Activated naive CD4-positive, alpha-beta T cell treated with anti-CD3 and anti-CD28 coated beads, Interleukin-2, amount 50 U/mL, for 72 hours (primary cell): ENCODE measurements around the gene DOCK10. TPM values are rescaled to one million over a fixed set of nuclear protein-coding genes. Genes with fewer than 3 reads are reported as not detected.

ENCODE experiments used
- ATAC-seq, 2 donors: fragments of 150-1000 bp; cut with Tn5 transposase; 2 replicates each; pipeline ENCODE4 v1.10.0; 2021; ENCODE audit warnings: mild to moderate bottlenecking in 2 of 2, moderate library complexity in 2 of 2
- DNase-seq, 2 donors: peaks; one replicate each; pipeline ENCODE4 v3.0.0; 2021 to 2022; ENCODE audit warnings: low spot score in 2 of 2
- H3K27ac Mint-ChIP-seq, 2 donors: one replicate each; pipeline ENCODE4 v1.8.0; 2022; ENCODE audit warnings: mild to moderate bottlenecking in 2 of 2, mixed read lengths in 2 of 2
- H3K36me3 Mint-ChIP-seq, 2 donors: one replicate each; pipeline ENCODE4 v1.8.0; 2022; ENCODE audit warnings: mixed read lengths in 2 of 2
- H3K9me3 Mint-ChIP-seq, 2 donors: one replicate each; pipeline ENCODE4 v1.8.0; 2022; ENCODE audit warnings: mixed read lengths in 2 of 2
- total RNA-seq, 2 donors: library from RNA; stranded (reverse); gene quantifications; one replicate each; pipeline ENCODE4 v1.2.3, GENCODE V29; 2022

The DOCK10 gene
- total RNA-seq, 2 donors from 2014 or later: 173 to 197 TPM

DNA sequence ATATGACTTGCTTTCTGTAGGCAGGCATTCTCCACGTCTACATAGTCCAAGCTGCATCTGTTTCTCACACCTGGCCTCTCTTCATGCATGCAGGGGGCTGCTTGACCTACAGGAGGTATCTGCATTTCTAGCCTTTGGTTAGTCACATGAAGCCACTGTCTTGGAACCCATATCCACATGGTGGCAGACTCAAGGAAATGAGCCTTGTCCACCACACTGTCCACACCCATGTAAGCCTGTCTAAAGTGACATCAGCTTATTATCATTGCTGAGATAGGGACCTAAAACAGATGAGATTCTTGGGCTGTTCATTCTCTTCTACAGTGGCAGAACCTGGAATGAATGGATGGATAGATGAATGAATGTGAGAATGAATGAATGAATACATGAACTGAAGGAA, 160.4 kb downstream of the DOCK10 start:
- Mint-ChIP-seq H3K27ac (peak overlapping the region; percentile 71 to 88), H3K9me3 (no peaks in the 10 kb centered on the region), H3K36me3 (peaks cover 59 to 93% of the 10 kb centered on the region in 2 donors)
- ATAC-seq (no peak), DNase-seq (no peak)

DNA sequence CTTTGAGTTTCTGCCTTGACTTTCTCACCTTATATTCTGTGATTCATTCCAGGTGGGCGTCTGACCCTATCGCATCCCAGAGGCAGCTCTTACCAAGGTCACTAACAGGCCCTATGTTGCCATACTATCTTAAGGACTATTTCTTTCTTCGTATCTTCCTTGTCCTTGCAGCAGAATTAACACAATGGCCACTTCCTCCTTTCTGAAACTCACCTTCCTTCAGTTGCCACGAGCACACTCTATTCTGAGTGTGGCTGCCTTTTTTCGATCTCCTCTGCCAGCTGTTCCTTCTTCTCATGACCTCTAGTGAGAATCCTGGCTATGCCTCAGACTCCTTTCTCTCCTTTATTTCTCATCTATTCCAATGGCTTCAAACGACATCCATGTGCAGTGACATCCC, 165.7 kb downstream of the DOCK10 start:
- Mint-ChIP-seq H3K36me3 (peaks cover 44 to 94% of the 10 kb centered on the region in 2 donors), H3K9me3 (peaks cover 2 to 4% of the 10 kb centered on the region in 2 donors), H3K27ac (peak overlapping the region; percentile 30 to 50)
- DNase-seq (no peak), ATAC-seq (no peak)

DNA sequence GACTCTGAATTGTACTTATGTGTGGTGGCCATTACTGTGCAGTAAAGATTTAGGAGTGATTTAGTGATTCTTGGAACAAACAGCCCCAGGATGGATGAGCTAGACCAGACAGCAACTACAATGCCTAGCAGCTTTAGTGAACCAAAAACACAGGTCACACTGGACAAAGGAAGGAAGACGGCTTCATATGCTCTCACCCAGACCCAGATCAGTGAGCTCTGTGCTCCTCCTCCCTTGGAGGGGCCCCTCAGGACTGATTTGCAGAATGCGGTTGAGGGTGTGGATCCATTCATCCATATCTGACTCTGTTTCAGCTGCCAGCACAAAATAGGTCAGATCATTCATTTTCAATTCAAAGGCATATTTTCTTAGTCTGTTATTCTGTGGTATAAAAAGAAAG, 166.4 kb downstream of the DOCK10 start:
- no peak for ATAC-seq
- H3K36me3 Mint-ChIP-seq: peaks cover 49 to 94% of the 10 kb centered on the region in 2 donors
- H3K9me3 Mint-ChIP-seq: peaks cover 6 to 10% of the 10 kb centered on the region in 2 donors
- H3K27ac Mint-ChIP-seq: peak overlapping the region in 1 of 2 donors; percentile 88
- DNase-seq: no peak

DNA sequence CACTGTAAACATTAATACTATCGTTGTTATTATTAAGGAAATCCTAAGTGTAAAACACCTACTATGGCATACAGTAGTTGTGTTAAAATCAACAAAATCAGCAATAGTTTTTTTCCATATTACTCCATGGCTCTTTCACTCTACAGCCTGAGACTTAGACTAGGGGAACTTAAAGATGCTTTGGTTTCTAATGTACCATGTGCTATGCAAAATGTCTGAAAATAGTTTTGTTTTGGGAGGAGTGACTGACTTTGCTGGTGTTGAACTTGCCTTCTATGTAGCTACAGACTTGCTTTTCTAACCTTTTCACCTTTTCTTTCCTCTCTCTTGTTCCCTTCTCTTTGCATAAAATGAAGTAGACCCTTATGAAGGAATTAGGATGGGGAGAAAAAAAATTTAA, 167.1 kb downstream of the DOCK10 start:
- Mint-ChIP-seq H3K9me3 (peaks cover 6 to 10% of the 10 kb centered on the region in 2 donors), H3K36me3 (peaks cover 44 to 94% of the 10 kb centered on the region in 2 donors), H3K27ac (peak overlapping the region in 1 of 2 donors; percentile 37)
- DNase-seq: no peak
- ATAC-seq: no peak

DNA sequence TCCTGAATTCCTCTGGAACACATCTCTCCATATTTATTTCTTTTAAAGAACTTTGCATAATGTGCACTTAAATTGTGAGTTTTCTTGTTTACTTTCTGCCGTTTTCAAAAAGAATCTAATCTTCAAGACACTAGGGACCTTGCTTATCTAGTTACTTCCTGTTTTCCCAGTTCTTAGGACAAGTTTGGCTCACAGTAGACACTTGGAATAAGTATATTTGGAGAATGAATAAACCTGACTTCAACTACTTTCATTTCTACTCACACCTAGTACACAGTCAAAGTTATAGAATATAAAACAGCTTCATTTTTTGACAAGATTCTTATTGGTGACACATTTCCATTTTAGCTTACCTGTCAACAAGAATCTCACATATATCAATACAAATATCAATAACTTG, 170.5 kb downstream of the DOCK10 start:
- Mint-ChIP-seq H3K9me3 (peaks cover 6 to 18% of the 10 kb centered on the region in 2 donors), H3K36me3 (peaks cover 36 to 90% of the 10 kb centered on the region in 2 donors), H3K27ac (peak overlapping the region; percentile 1 to 84)
- no peak for DNase-seq
- ATAC-seq: no peak

DNA sequence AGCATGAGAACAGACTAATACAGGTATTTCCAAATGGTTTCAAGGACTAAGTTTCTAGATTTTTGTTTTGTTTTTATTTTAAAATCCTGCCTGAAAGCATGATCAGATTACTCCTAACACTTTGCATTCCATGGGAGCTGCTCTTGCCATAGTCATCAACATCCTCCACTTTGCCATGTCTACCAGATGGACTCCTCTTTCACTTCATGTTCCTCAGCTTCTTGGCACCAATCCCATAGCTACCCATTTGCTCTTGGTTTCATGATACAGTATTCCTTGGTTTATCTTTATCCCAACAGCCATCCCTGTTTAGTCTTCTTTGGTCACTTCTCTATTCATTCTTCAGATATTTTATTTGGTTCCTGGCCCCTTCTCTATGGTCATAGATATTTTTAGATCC, 171.9 kb downstream of the DOCK10 start:
- ATAC-seq (no peak), DNase-seq (no peak)
- Mint-ChIP-seq H3K27ac (peak overlapping the region; percentile 1 to 76), H3K36me3 (peaks cover 35 to 88% of the 10 kb centered on the region in 2 donors), H3K9me3 (peaks cover 6 to 18% of the 10 kb centered on the region in 2 donors)

DNA sequence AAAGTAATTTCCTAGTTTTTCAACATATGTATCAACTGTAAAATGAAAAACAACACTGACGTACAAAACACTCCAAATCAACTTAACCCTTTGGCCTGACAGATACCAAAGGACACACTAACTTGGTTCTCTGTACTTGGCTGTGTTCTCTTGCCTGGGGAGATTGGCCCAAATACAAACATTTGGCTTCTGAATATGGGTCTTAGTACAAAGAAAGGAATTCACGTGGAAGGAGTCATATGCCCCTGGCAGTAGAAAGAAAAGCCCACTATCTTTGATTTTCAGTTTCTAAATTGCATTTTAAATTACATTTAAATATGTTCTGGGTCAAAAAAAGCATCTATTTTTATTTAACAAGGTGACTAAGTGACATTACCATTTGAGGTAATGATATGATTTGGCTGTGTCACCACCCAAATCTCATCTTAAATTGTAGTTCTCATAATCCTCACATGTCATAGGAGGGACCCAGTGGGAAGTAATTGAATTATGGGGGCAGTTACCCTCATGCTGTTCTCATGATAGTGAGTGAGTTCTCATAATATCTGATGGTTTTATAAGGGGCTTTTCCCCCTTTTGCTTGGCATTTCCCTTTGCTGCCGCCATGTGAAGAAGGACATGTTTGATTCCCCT, 172.6 kb downstream of the DOCK10 start:
- Mint-ChIP-seq H3K27ac (peak overlapping the region; percentile 1 to 76), H3K36me3 (peaks cover 41 to 85% of the 10 kb centered on the region in 2 donors), H3K9me3 (peaks cover 6 to 18% of the 10 kb centered on the region in 2 donors)
- DNase-seq (no peak), ATAC-seq (no peak)

DNA sequence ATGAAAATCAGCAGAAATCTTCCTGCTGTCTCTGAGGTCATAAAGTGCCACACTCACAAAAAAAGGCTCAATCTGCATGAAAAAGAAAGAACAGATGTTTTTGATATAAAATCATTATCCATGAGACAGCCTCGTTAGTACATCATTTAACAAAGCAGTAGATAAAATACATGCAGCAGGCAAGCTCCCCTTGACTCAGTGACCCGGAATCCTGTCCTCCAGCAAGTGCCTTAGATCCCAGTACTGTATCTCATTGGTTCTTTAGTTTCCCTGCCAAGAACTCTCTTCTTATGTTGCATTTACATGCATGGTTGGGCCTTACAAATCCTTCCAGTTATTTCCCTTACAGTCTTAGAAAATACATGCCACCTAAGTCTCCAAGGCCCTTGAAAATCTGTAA, 177.3 kb downstream of the DOCK10 start:
- H3K36me3 Mint-ChIP-seq: peaks cover 23 to 41% of the 10 kb centered on the region in 2 donors
- no peak overlapping the region for H3K27ac Mint-ChIP-seq
- ATAC-seq (no peak), DNase-seq (no peak)
- H3K9me3 Mint-ChIP-seq: peaks cover 0 to 8% of the 10 kb centered on the region in 2 donors

DNA sequence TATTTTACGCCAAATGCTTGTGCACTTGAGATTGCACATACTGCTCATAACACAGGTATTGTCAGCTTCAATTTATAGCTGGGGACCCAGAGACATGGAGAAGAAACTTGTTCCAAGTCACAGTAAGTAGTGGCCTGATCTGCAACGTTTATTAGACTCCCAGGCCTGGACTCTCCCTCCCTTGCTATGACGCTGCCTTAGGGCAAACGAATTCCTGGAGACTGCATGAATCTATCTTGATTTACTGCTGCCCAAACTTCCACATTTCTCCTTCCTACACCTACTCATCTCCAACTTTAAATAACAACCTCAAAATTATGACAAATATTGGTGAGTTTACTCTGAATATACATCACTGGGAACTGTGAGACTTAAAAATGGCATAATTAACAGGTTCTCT, 181.0 kb downstream of the DOCK10 start:
- Mint-ChIP-seq H3K36me3 (peaks cover 13 to 23% of the 10 kb centered on the region in 2 donors), H3K27ac (peak overlapping the region; percentile 72 to 73), H3K9me3 (no peaks in the 10 kb centered on the region)
- no peak for DNase-seq
- ATAC-seq: no peak

DNA sequence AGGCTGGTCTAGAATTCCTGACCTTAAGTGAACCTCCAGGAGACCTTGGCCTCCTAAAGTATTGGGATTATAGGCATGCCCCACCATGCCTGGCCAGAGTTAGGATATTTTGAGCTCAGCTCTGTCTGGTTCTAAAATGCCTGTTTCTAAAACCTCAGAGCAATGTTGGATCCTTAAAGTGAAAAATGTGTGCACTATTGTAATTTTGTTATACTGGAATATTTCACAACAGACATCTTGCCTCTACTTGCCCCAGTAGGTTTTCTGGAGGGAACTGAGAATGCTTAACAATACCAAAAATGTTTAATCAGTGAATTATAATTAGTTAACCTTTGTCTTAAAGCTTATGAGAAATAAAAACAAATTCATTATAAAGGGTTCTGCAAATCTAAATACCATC, 181.5 kb downstream of the DOCK10 start:
- no peak for DNase-seq
- Mint-ChIP-seq H3K9me3 (no peaks in the 10 kb centered on the region), H3K27ac (peak overlapping the region in 1 of 2 donors; percentile 73), H3K36me3 (peaks cover 8 to 19% of the 10 kb centered on the region in 2 donors)
- no peak for ATAC-seq

DNA sequence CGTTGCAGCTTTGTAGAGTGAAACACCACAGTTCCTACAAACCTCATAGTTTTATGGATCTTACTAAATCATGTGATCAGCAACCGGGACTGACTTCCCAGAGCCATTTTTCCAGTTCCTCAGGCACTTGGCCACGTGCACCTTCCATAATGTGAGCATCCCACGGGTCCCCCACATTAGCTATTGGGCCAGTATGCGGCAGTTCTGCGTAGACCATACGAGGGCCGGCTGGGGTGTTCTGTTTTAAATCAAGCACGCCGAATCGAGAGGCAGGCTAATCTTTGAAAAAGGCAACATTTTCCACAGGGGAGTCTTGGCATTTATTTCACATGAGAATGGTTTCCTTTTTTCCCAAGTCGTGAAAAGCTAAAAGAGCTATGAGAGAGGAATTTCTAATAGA, 190.5 kb downstream of the DOCK10 start:
- peak overlapping the region in 1 of 2 donors; percentile 60 for H3K27ac Mint-ChIP-seq
- ATAC-seq (no peak), DNase-seq (no peak)
- H3K9me3 Mint-ChIP-seq: no peaks in the 10 kb centered on the region
- peaks cover 15 to 54% of the 10 kb centered on the region in 2 donors for H3K36me3 Mint-ChIP-seq

DNA sequence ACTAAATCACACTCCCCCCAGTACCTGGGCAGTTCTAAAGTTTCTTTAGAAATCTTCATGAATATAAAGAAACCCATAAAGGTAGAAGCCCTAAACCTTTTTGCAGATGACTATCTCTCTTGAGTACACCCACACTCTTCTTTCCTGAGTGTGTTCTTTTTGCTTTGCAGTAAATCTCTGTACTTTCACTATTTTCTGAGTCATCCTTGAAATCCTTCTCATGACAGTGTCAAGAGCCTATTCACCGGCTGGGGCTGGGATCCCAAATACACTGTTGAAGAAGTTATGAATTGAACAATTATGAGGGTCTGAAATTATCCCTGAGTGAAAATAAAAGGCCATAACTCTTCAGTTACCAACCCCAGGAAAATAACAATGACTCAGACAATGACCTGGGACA, 192.2 kb downstream of the DOCK10 start:
- no peak for DNase-seq
- H3K27ac Mint-ChIP-seq: no peak overlapping the region

DNA sequence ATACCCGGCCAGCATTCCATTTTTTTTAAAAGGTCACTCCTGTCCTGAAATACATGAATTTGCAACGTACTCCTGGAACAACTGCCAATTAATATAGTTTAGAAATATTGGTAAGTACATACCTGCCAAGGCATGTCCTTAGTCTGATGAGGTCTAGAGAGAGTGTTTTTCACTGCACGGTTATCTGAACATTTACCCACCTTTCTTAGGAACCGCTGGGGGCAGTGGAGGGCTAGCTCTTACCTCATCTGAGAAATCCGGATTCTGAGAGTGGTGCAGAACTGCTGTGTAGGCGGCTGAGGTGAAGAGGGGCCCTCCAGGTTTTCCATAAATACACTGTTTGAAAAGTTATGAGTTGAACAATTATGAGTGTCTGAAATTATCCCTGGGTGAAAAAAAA, 193.0 kb downstream of the DOCK10 start:
- ATAC-seq (no peak), DNase-seq (no peak)
- H3K9me3 Mint-ChIP-seq: no peaks in the 10 kb centered on the region
- H3K36me3 Mint-ChIP-seq: peaks cover 22 to 61% of the 10 kb centered on the region in 2 donors
- peak overlapping the region in 1 of 2 donors; percentile 44 for H3K27ac Mint-ChIP-seq

More for the DNA sequence above, 192.2 kb downstream of the DOCK10 start:
- Mint-ChIP-seq H3K36me3 (peaks cover 15 to 53% of the 10 kb centered on the region in 2 donors), H3K9me3 (no peaks in the 10 kb centered on the region)
- peak; percentile 62 to 70 for ATAC-seq

DNA sequence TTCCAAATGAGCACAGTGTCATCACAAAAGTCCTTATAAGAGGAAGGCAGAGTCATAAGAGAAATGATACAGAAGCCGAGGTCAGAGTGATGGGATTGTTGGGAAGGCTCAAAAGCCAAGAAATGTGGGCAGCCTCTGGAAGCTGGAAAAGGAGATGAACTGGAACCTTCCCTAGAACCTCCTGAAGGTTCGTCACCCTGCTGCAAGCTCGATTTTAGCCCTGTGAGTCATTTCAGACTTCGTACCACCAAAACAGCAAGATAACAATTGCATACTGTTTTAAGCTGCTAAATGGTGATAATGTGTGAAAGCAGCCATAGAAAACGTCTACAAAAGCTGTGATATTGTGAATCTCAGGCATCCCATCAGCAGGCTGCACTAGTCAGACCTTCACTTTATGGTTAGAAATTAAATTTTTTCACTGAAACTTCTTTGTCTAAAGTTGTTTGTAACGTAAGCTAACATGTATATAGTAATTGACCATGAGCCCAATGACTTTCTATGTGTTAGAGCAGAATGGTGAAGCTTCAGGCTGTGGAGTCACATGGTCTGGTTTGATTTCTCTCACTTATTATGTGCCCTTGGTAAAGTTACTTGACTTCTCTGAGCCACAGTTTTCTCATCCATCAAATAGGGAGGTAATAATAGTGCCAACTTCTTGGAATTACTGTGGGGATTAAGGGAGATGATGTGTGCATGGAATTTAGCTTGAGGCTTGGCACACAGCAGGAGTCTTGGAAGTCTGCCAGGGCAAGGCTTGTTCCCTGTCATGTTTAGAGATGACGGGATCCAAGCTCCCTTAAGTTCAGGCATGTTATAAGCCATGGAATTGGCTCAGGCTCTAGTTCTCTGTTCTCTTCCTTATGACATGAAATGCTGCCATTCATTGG, 194.1 kb downstream of the DOCK10 start:
- ATAC-seq: no peak
- H3K9me3 Mint-ChIP-seq: no peaks in the 10 kb centered on the region
- no peak for DNase-seq
- peak overlapping the region in 1 of 2 donors; percentile 73 for H3K27ac Mint-ChIP-seq
- H3K36me3 Mint-ChIP-seq: peaks cover 25 to 66% of the 10 kb centered on the region in 2 donors

DNA sequence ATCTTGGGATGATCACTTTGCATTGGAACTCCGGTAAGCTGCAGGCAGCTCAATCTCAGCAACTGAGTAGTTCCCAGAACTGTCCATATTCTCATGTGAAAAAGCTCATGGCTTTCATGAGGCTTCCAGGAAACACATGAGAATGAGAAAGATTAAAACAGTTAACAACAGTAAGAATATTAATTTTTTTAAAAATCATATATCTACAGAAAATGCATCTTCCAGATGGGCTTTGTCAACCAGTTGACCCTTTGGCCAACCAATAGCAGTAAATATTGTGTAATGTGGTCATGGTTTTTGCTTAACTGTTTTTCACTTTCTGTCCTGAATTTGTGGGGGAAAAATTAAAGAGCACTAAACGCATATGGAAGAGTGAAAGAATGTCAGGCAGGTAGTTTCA, 194.9 kb downstream of the DOCK10 start:
- H3K36me3 Mint-ChIP-seq: peaks cover 32 to 73% of the 10 kb centered on the region in 2 donors
- DNase-seq (no peak), ATAC-seq (no peak)
- H3K27ac Mint-ChIP-seq: peak overlapping the region in 1 of 2 donors; percentile 73
- H3K9me3 Mint-ChIP-seq: no peaks in the 10 kb centered on the region

DNA sequence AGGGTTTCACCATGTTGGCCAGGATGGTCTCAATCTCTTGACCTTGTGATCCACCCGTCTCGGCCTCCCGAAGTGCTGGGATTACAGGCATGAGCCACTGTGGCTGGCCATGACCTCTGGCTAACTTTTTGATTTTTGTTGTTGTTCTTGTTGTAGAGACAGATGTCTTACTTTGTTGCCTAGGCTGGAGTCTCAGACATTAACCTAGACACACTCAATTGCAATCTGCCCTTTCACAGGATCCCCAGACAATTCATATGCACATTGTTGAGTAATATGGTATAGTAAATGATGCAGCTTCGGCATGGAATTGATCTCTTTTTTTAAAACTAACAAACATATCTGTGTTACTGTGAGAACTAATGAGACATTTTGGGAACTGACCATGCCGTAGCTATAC, 195.6 kb downstream of the DOCK10 start:
- ATAC-seq (no peak), DNase-seq (no peak)
- Mint-ChIP-seq H3K27ac (peak overlapping the region in 1 of 2 donors; percentile 15), H3K9me3 (peaks cover 0 to 5% of the 10 kb centered on the region in 2 donors), H3K36me3 (peaks cover 32 to 73% of the 10 kb centered on the region in 2 donors)

DNA sequence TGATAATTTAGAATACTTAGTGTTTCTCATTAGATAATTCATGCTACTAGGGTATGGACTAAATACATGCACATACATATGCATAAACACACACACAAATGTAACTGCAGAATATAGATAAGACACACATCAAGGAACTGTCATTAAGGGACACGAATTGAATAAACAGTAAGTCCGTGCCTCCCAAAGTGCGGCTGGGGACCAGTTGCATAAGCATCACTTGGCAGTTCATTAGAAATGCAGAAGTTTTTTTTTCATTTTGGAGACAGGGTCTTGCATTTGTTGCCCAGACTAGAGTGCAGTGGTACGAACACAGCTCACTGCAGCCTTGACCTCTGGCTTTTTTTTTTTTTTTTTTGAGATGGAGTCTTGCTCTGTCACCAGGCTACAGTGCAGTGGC, 196.1 kb downstream of the DOCK10 start:
- peaks cover 0 to 5% of the 10 kb centered on the region in 2 donors for H3K9me3 Mint-ChIP-seq
- H3K27ac Mint-ChIP-seq: peak overlapping the region in 1 of 2 donors; percentile 15
- ATAC-seq: no peak
- peaks cover 33 to 74% of the 10 kb centered on the region in 2 donors for H3K36me3 Mint-ChIP-seq
- no peak for DNase-seq
